ENCODE data around the gene ST6GALNAC3.

Gene ST6GALNAC3

GRCh38 chr1:76160225-76160624 lies 85.7 kb downstream of the ST6GALNAC3 start:
- no peak overlapping the region for H3K9ac ChIP-seq (ENCODE audit: low read depth, low read length, poor library complexity, severe bottlenecking)
- H3K36me3 ChIP-seq (ENCODE audit: insufficient read depth, low read length), result no peaks in the 10 kb centered on the region
- no peaks in the 10 kb centered on the region for H3K79me2 ChIP-seq (ENCODE audit: insufficient read depth, low read length)
- no peak overlapping the region for H3K4me3 ChIP-seq (ENCODE audit: low read length, poor library complexity, severe bottlenecking)
- no peaks in the 10 kb centered on the region for H3F3A ChIP-seq (ENCODE audit: low read depth)
- H3K4me1 ChIP-seq (ENCODE audit: insufficient read depth, low read length, poor library complexity, severe bottlenecking), result no peaks in the 10 kb centered on the region
- no peaks in the 10 kb centered on the region for H3K9me3 ChIP-seq (ENCODE audit: insufficient read depth, low read depth, low read length)
- TF ChIP-seq CTCF (conservative IDR thresholded peaks at IDR 0.05; ENCODE audit: low read length) (no peak), EZH2phosphoT487 (IDR thresholded peaks at IDR 0.05; ENCODE audit: borderline replicate concordance) (no peak)
- no peak overlapping the region for H2AFZ ChIP-seq (ENCODE audit: low read length)
- H3K4me2 ChIP-seq (ENCODE audit: low read depth, low read length, poor library complexity, severe bottlenecking), result no peak overlapping the region
- H3K9me2 ChIP-seq (replicated peaks; ENCODE audit: low read depth, low read length), result no peaks in the 10 kb centered on the region
- H3K27me3 ChIP-seq (ENCODE audit: insufficient read depth, low read length, poor library complexity, severe bottlenecking), result no peaks in the 10 kb centered on the region
- H4K20me1 ChIP-seq (ENCODE audit: insufficient read depth, low read length, poor library complexity, severe bottlenecking), result no peaks in the 10 kb centered on the region

GRCh38 chr1:76161451-76161850 lies 86.9 kb downstream of the ST6GALNAC3 start:
- TF ChIP-seq EZH2phosphoT487 (IDR thresholded peaks at IDR 0.05; ENCODE audit: borderline replicate concordance) (no peak), CTCF (conservative IDR thresholded peaks at IDR 0.05; ENCODE audit: low read length) (no peak)
- H3K4me2 ChIP-seq (ENCODE audit: low read depth, low read length, poor library complexity, severe bottlenecking), result no peak overlapping the region

GRCh38 chr1:76162254-76162653 lies 87.7 kb downstream of the ST6GALNAC3 start:
- Histone ChIP-seq H3K79me2 (ENCODE audit: insufficient read depth, low read length) (no peaks in the 10 kb centered on the region), H3K9me3 (ENCODE audit: insufficient read depth, low read depth, low read length) (no peaks in the 10 kb centered on the region), H3F3A (ENCODE audit: low read depth) (no peaks in the 10 kb centered on the region), H3K36me3 (ENCODE audit: insufficient read depth, low read length) (no peaks in the 10 kb centered on the region), H4K20me1 (ENCODE audit: insufficient read depth, low read length, poor library complexity, severe bottlenecking) (no peaks in the 10 kb centered on the region), H3K4me2 (ENCODE audit: low read depth, low read length, poor library complexity, severe bottlenecking) (no peak overlapping the region), H3K9me2 (replicated peaks; ENCODE audit: low read depth, low read length) (no peaks in the 10 kb centered on the region), H3K27me3 (ENCODE audit: insufficient read depth, low read length, poor library complexity, severe bottlenecking) (no peaks in the 10 kb centered on the region), H3K9ac (ENCODE audit: low read depth, low read length, poor library complexity, severe bottlenecking) (no peak overlapping the region), H3K4me3 (ENCODE audit: low read length, poor library complexity, severe bottlenecking) (no peak overlapping the region), H3K4me1 (ENCODE audit: insufficient read depth, low read length, poor library complexity, severe bottlenecking) (no peaks in the 10 kb centered on the region), H2AFZ (ENCODE audit: low read length) (no peak overlapping the region)
- no peak for TF ChIP-seq EZH2phosphoT487 (IDR thresholded peaks at IDR 0.05; ENCODE audit: borderline replicate concordance)
- no peak for TF ChIP-seq CTCF (conservative IDR thresholded peaks at IDR 0.05; ENCODE audit: low read length)

More at GRCh38 chr1:76161451-76161850, 86.9 kb downstream of the ST6GALNAC3 start:
- H3K9me3 ChIP-seq (ENCODE audit: insufficient read depth, low read depth, low read length), result no peaks in the 10 kb centered on the region
- H3K9ac ChIP-seq (ENCODE audit: low read depth, low read length, poor library complexity, severe bottlenecking), result no peak overlapping the region
- no peaks in the 10 kb centered on the region for H3F3A ChIP-seq (ENCODE audit: low read depth)
- H3K4me3 ChIP-seq (ENCODE audit: low read length, poor library complexity, severe bottlenecking), result no peak overlapping the region
- no peaks in the 10 kb centered on the region for H3K27me3 ChIP-seq (ENCODE audit: insufficient read depth, low read length, poor library complexity, severe bottlenecking)
- H3K9me2 ChIP-seq (replicated peaks; ENCODE audit: low read depth, low read length), result no peaks in the 10 kb centered on the region
- H3K4me1 ChIP-seq (ENCODE audit: insufficient read depth, low read length, poor library complexity, severe bottlenecking), result no peaks in the 10 kb centered on the region
- no peaks in the 10 kb centered on the region for H3K79me2 ChIP-seq (ENCODE audit: insufficient read depth, low read length)
- no peaks in the 10 kb centered on the region for H3K36me3 ChIP-seq (ENCODE audit: insufficient read depth, low read length)
- H4K20me1 ChIP-seq (ENCODE audit: insufficient read depth, low read length, poor library complexity, severe bottlenecking), result no peaks in the 10 kb centered on the region
- H2AFZ ChIP-seq (ENCODE audit: low read length), result no peak overlapping the region

All from Loucy (cell line).